Uterus (tissue), 2 donors: ENCODE results near the gene CD93.

Experiments used
- POLR2A ChIP-seq, 2 donors: fragments of 450-650 bp; IDR thresholded peaks; one replicate each; pipeline ENCODE4 v1.6.1; 2016; ENCODE audit warnings: antibody characterized with exemption in 2 of 2, mild to moderate bottlenecking in 1 of 2, moderate library complexity in 1 of 2
- TF ChIP-seq, protein P1 (sequence below), 4 experiments: fragments of 200-600 bp in 2 of 4; fragments of 450-650 bp in 2 of 4; sonication (generic) in 2 of 4; IDR thresholded peaks; one replicate each; pipeline ENCODE4 v1.5.1; 2016 to 2019; ENCODE audit warnings: antibody characterized with exemption in 4 of 4, mild to moderate bottlenecking in 2 of 4, moderate library complexity in 1 of 4

DNA sequence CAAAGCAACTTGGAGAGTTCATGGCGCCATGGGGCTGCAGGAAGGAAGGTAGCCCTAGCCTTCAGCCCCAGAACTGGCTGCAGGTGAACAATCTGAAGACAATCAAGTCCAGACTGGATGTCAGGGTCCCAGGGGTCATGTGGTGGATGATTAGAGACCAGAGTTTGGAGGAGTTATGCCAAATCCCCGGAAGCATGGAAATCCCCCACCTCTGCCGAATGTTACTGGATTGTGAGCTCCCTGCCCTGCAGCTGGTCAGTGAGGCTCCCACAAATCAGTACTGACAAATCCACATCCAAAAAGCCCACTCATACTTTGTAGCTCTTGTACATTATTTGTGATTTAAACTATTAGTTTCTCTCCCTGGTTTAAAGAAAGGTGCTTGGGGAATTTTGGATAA, 21.3 kb upstream of the CD93 start:
- TF ChIP-seq, protein P1, sequence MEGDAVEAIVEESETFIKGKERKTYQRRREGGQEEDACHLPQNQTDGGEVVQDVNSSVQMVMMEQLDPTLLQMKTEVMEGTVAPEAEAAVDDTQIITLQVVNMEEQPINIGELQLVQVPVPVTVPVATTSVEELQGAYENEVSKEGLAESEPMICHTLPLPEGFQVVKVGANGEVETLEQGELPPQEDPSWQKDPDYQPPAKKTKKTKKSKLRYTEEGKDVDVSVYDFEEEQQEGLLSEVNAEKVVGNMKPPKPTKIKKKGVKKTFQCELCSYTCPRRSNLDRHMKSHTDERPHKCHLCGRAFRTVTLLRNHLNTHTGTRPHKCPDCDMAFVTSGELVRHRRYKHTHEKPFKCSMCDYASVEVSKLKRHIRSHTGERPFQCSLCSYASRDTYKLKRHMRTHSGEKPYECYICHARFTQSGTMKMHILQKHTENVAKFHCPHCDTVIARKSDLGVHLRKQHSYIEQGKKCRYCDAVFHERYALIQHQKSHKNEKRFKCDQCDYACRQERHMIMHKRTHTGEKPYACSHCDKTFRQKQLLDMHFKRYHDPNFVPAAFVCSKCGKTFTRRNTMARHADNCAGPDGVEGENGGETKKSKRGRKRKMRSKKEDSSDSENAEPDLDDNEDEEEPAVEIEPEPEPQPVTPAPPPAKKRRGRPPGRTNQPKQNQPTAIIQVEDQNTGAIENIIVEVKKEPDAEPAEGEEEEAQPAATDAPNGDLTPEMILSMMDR (IDR thresholded peaks at IDR 0.05), result no peak
- no peak for TF ChIP-seq POLR2A (IDR thresholded peaks at IDR 0.05)
